ENCODE data around the gene TRAPPC2. TPM values are rescaled to one million over a fixed set of nuclear protein-coding genes. Genes with fewer than 3 reads are reported as not detected.
A peak's percentile ranks its signal among the peaks of the same experiment; 100 is the strongest.

Gene TRAPPC2
- total RNA-seq, 1 donor from 2014 or later: 25.8 TPM

GRCh38 chrX:13697455-13697854 is 37.0 kb downstream of the TRAPPC2 start:
- DNase-seq: no peak
- TF ChIP-seq, protein P1, sequence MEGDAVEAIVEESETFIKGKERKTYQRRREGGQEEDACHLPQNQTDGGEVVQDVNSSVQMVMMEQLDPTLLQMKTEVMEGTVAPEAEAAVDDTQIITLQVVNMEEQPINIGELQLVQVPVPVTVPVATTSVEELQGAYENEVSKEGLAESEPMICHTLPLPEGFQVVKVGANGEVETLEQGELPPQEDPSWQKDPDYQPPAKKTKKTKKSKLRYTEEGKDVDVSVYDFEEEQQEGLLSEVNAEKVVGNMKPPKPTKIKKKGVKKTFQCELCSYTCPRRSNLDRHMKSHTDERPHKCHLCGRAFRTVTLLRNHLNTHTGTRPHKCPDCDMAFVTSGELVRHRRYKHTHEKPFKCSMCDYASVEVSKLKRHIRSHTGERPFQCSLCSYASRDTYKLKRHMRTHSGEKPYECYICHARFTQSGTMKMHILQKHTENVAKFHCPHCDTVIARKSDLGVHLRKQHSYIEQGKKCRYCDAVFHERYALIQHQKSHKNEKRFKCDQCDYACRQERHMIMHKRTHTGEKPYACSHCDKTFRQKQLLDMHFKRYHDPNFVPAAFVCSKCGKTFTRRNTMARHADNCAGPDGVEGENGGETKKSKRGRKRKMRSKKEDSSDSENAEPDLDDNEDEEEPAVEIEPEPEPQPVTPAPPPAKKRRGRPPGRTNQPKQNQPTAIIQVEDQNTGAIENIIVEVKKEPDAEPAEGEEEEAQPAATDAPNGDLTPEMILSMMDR (IDR thresholded peaks at IDR 0.05; ENCODE audit: partially characterized antibody, unreplicated experiment): no peak
- H3K27me3 Mint-ChIP-seq (ENCODE audit: unreplicated experiment): peaks cover 3% of the 10 kb centered on the region
- H3K4me3 Mint-ChIP-seq (ENCODE audit: unreplicated experiment): no peak overlapping the region
- no peak overlapping the region for H3K27ac Mint-ChIP-seq (ENCODE audit: unreplicated experiment)
- H3K36me3 Mint-ChIP-seq (ENCODE audit: unreplicated experiment): no peaks in the 10 kb centered on the region
- H3K4me1 Mint-ChIP-seq (ENCODE audit: low read depth, unreplicated experiment): peaks cover 23% of the 10 kb centered on the region
- H3K9me3 Mint-ChIP-seq (ENCODE audit: unreplicated experiment): peaks cover 1% of the 10 kb centered on the region

DNA sequence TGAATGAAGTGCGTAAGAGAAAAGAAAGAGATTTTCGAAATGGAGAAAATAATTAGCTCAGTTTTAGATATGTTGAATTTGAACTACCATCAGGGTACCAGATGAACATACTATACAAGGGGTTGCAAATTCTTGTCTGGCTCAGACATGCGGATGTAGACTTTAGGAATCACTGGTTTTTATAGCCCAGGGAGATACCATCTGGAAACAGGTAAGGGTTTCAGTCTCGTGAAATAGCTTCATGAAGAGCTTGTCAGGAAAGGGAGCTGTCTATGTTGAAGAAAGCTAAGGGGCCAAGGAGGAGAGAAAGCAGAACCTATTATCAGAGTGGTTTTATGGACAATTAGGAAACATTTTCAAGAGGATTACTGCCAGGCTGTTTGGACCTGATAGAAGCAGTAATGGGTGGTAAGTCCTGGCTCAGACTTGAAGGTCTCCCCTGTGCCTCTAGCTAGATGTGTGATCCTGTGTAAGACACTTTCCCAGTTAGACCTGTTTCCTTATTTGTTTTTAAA is 38.8 kb downstream of the TRAPPC2 start:
- Mint-ChIP-seq H3K36me3 (ENCODE audit: unreplicated experiment) (no peaks in the 10 kb centered on the region), H3K4me1 (ENCODE audit: low read depth, unreplicated experiment) (peaks cover 23% of the 10 kb centered on the region), H3K27ac (ENCODE audit: unreplicated experiment) (no peak overlapping the region), H3K27me3 (ENCODE audit: unreplicated experiment) (no peaks in the 10 kb centered on the region), H3K4me3 (ENCODE audit: unreplicated experiment) (no peak overlapping the region), H3K9me3 (ENCODE audit: unreplicated experiment) (peaks cover 1% of the 10 kb centered on the region)
- no peak for DNase-seq
- TF ChIP-seq, protein P1 (IDR thresholded peaks at IDR 0.05; ENCODE audit: partially characterized antibody, unreplicated experiment): no peak

DNA sequence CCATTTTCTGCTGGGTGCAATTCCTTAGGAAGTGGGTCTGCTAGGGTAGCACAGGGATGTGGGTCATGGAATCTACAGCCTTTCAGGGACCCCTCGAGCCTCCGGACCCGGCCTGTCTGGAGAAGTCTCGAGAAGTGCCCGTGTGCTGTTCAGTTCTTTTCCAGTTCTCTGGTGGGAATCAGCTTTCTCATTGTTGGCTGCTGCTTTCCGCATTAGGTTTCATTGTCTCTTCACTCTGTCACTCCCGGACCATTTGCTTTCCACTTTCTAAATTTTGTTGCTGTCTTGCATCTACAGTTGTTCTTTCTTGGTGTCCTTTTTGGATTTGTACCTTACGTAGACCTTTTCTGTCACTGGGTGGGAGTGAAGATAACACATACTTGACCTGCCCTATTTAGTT is 39.4 kb downstream of the TRAPPC2 start:
- H3K27ac Mint-ChIP-seq (ENCODE audit: unreplicated experiment): peak overlapping the region; percentile 15
- H3K27me3 Mint-ChIP-seq (ENCODE audit: unreplicated experiment): no peaks in the 10 kb centered on the region
- peaks cover 23% of the 10 kb centered on the region for H3K4me1 Mint-ChIP-seq (ENCODE audit: low read depth, unreplicated experiment)
- H3K4me3 Mint-ChIP-seq (ENCODE audit: unreplicated experiment): peak overlapping the region; percentile 59
- H3K36me3 Mint-ChIP-seq (ENCODE audit: unreplicated experiment): no peaks in the 10 kb centered on the region
- H3K9me3 Mint-ChIP-seq (ENCODE audit: unreplicated experiment): peaks cover 3% of the 10 kb centered on the region
- DNase-seq: no peak
- TF ChIP-seq, protein P1 (IDR thresholded peaks at IDR 0.05; ENCODE audit: partially characterized antibody, unreplicated experiment): no peak

DNA sequence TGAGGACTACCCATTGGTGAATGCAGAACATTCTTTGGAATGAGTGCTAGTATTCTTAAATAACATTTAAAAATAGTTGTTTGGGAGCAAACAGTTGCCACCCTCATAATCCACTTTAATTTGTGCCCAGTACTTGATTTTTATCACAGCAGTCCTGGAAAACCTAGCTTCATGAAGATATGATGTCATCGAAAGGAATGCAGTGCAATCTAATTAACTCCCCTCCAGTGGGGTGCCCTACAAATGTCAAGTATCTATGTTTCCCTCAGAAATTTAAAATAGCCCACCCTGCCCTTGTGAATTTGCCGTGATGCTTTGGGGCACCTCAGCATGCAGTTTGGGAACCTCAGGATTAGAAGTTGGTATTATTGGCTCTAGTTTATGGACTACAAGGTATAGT is 40.1 kb downstream of the TRAPPC2 start:
- Mint-ChIP-seq H3K9me3 (ENCODE audit: unreplicated experiment) (peaks cover 3% of the 10 kb centered on the region), H3K4me3 (ENCODE audit: unreplicated experiment) (no peak overlapping the region), H3K27me3 (ENCODE audit: unreplicated experiment) (no peaks in the 10 kb centered on the region), H3K36me3 (ENCODE audit: unreplicated experiment) (no peaks in the 10 kb centered on the region), H3K4me1 (ENCODE audit: low read depth, unreplicated experiment) (peaks cover 23% of the 10 kb centered on the region), H3K27ac (ENCODE audit: unreplicated experiment) (no peak overlapping the region)
- DNase-seq: no peak
- TF ChIP-seq, protein P1 (IDR thresholded peaks at IDR 0.05; ENCODE audit: partially characterized antibody, unreplicated experiment): no peak

DNA sequence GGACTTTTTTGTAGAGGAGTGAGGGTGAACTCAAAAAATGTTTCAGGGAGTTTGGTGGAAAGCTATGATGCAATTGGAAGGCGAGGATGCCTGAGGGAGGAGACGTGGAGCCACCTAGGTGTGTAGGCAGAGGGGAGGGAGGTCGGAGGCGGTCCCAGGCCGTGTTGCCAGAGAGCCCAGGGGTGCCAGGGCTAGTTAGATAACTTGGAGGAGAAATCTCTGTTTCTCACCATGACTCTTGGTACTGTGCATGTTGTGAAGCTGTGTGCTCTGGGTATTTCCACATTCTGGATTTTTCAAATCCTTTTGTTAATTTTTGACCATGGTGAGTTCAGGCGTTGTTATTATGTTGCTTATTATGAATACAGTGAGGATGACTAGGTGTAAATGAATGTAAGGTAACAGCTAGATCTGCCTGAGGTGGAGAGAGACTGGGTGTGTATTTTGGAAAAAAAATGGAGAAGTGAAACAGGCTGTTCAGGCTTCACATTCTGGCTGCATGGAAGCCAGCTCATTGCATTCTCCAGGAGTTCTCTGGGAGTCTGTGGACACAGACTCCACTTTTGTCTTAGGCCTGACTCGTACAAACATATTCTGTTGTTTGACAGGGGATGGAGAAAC is 41.0 kb downstream of the TRAPPC2 start:
- no peaks in the 10 kb centered on the region for H3K36me3 Mint-ChIP-seq (ENCODE audit: unreplicated experiment)
- peak overlapping the region; percentile 56 for H3K27ac Mint-ChIP-seq (ENCODE audit: unreplicated experiment)
- H3K27me3 Mint-ChIP-seq (ENCODE audit: unreplicated experiment): no peaks in the 10 kb centered on the region
- peak overlapping the region; percentile 20 for H3K4me3 Mint-ChIP-seq (ENCODE audit: unreplicated experiment)
- peaks cover 3% of the 10 kb centered on the region for H3K9me3 Mint-ChIP-seq (ENCODE audit: unreplicated experiment)
- H3K4me1 Mint-ChIP-seq (ENCODE audit: low read depth, unreplicated experiment): peaks cover 18% of the 10 kb centered on the region
- TF ChIP-seq, protein P1 (IDR thresholded peaks at IDR 0.05; ENCODE audit: partially characterized antibody, unreplicated experiment): no peak
- DNase-seq: no peak

Data from glutamatergic neuron (in vitro differentiated cells).